IMR-90 (cell line): ENCODE measurements around the gene FXYD1. TPM values are rescaled to one million over a fixed set of nuclear protein-coding genes. Genes with fewer than 3 reads are reported as not detected.

Source experiments
- ATAC-seq: fragments of 200-7000 bp; cut with Tn5 transposase; 2 replicates; pipeline ENCODE4 v1.9.1; 2020; ENCODE audit warnings: low read depth, mild to moderate bottlenecking, moderate library complexity
- BruUV-seq: library from RNA; stranded (reverse); fragments of 400-500 nt; replicated peaks from 2 replicates; lab custom pipeline; 2021; lab: Mats Ljungman, UMichigan
- CTCF ChIA-PET: fragments of 300-600 bp; formaldehyde crosslinking; extraction: SDS; loops from one replicate; lab custom pipeline; 2021; ENCODE audit warnings: antibody characterized with exemption; lab: Yijun Ruan, JAX
- POLR2A ChIA-PET: fragments of 300-600 bp; sonication (Branson Sonifier 250); formaldehyde crosslinking; loops from one replicate; lab custom pipeline; 2022; ENCODE audit warnings: antibody characterized with exemption; ENCODE audit not compliant: unreplicated experiment; lab: Charles Lee
- DNase-seq: peaks from one replicate; pipeline ENCODE4 v3.0.0; 2013
- H2AFZ ChIP-seq: replicated peaks from 2 replicates; pipeline ENCODE3; 2013; ENCODE audit warnings: low read length, mild to moderate bottlenecking; ENCODE audit not compliant: poor library complexity
- H2AK5ac ChIP-seq: 2 replicates; pipeline ENCODE4 v1.6.1; 2013; ENCODE audit warnings: low read depth, low read length, inconsistent platforms
- H2AK9ac ChIP-seq: replicated peaks from 2 replicates; pipeline ENCODE3; 2013; ENCODE audit warnings: mild to moderate bottlenecking, low read depth, low read length, moderate library complexity; ENCODE audit not compliant: poor library complexity
- H2BK120ac ChIP-seq: 2 replicates; pipeline ENCODE4 v1.6.1; 2013; ENCODE audit warnings: low read depth, low read length, inconsistent platforms
- H2BK15ac ChIP-seq: 3 replicates; pipeline ENCODE4 v1.6.1; 2013; ENCODE audit warnings: low read depth, low read length, inconsistent platforms
- H2BK20ac ChIP-seq: 2 replicates; pipeline ENCODE4 v1.6.1; 2013; ENCODE audit warnings: low read depth, mild to moderate bottlenecking, inconsistent platforms, low read length, moderate library complexity
- H2BK5ac ChIP-seq: 2 replicates; pipeline ENCODE4 v1.6.1; 2013; ENCODE audit warnings: mild to moderate bottlenecking, low read depth, low read length, inconsistent platforms; ENCODE audit not compliant: poor library complexity, severe bottlenecking
- H3K14ac ChIP-seq: replicated peaks from 2 replicates; pipeline ENCODE4 v1.6.1; 2013; ENCODE audit warnings: low read depth, low read length, inconsistent platforms
- H3K18ac ChIP-seq: 2 replicates; pipeline ENCODE4 v1.6.1; 2013; ENCODE audit warnings: low read depth, low read length, control low read depth
- H3K23ac ChIP-seq: 2 replicates; pipeline ENCODE4 v1.6.1; 2013; ENCODE audit warnings: low read depth, low read length, inconsistent platforms
- H3K27ac ChIP-seq: 2 replicates; pipeline ENCODE4 v1.5.1; 2013; ENCODE audit warnings: mild to moderate bottlenecking, control low read depth, low read length; ENCODE audit not compliant: insufficient read depth
- H3K27me3 ChIP-seq: 2 replicates; pipeline ENCODE4 v1.6.1; 2013; ENCODE audit warnings: low read length; ENCODE audit not compliant: control insufficient read depth, insufficient read depth
- H3K36me3 ChIP-seq: 2 replicates; pipeline ENCODE4 v1.6.1; 2013; ENCODE audit warnings: low read length, mixed read lengths; ENCODE audit not compliant: control insufficient read depth, insufficient read depth
- H3K4ac ChIP-seq: 2 replicates; pipeline ENCODE4 v1.6.1; 2013; ENCODE audit warnings: low read depth, low read length, inconsistent platforms
- H3K4me1 ChIP-seq: 2 replicates; pipeline ENCODE4 v1.6.1; 2013; ENCODE audit warnings: low read length, mixed read lengths; ENCODE audit not compliant: control insufficient read depth, insufficient read depth
- H3K4me2 ChIP-seq: 2 replicates; pipeline ENCODE4 v1.6.1; 2013; ENCODE audit warnings: low read depth, mild to moderate bottlenecking, control low read depth, low read length, moderate library complexity
- H3K4me3 ChIP-seq: 2 replicates; pipeline ENCODE4 v1.5.1; 2013; ENCODE audit warnings: low read depth, mild to moderate bottlenecking, control low read depth, low read length, moderate library complexity; ENCODE audit not compliant: insufficient read depth
- H3K56ac ChIP-seq: 2 replicates; pipeline ENCODE4 v1.6.1; 2013; ENCODE audit warnings: low read length, inconsistent platforms; ENCODE audit not compliant: insufficient read depth; ENCODE audit errors: extremely low read depth
- H3K79me1 ChIP-seq, 2 experiments: 2 replicates each; pipeline ENCODE4 v1.6.1; 2013; ENCODE audit warnings: low read length in 2 of 2, inconsistent platforms in 1 of 2, low read depth in 1 of 2
- H3K9ac ChIP-seq: 2 replicates; pipeline ENCODE4 v1.6.1; 2013; ENCODE audit warnings: low read depth, low read length, control low read depth
- H3K9me1 ChIP-seq: 2 replicates; pipeline ENCODE4 v1.6.1; 2013; ENCODE audit warnings: low read length, inconsistent platforms; ENCODE audit not compliant: insufficient read depth
- H3K9me3 ChIP-seq: 2 replicates; pipeline ENCODE4 v1.6.1; 2013; ENCODE audit warnings: low read length; ENCODE audit not compliant: control insufficient read depth, insufficient read depth
- H4K20me1 ChIP-seq: 2 replicates; pipeline ENCODE4 v1.6.1; 2013; ENCODE audit warnings: low read length, inconsistent platforms; ENCODE audit not compliant: insufficient read depth
- H4K5ac ChIP-seq: 2 replicates; pipeline ENCODE4 v1.6.1; 2013; ENCODE audit warnings: mild to moderate bottlenecking, low read depth, low read length, control low read depth
- H4K8ac ChIP-seq, 2 experiments: 2 replicates each; pipeline ENCODE4 v1.6.1; 2013; ENCODE audit warnings: low read depth in 2 of 2, low read length in 2 of 2, control low read depth in 1 of 2, inconsistent platforms in 1 of 2
- H4K91ac ChIP-seq: 2 replicates; pipeline ENCODE4 v1.6.1; 2013; ENCODE audit warnings: low read depth, low read length, inconsistent platforms; ENCODE audit not compliant: insufficient read depth
- BHLHE40 ChIP-seq: fragments of 150-350 bp; IDR thresholded peaks from 2 replicates; pipeline ENCODE4 v1.6.1; 2016; ENCODE audit warnings: mild to moderate bottlenecking, low read depth, low read length
- CEBPB ChIP-seq: IDR thresholded peaks from 2 replicates; pipeline ENCODE4 v1.6.1; 2012; ENCODE audit warnings: low read depth, low read length, improper control_type of control experiment
- CTCF ChIP-seq: conservative IDR thresholded peaks from 2 replicates; pipeline ENCODE4 v1.5.1; 2012; ENCODE audit warnings: mild to moderate bottlenecking, low read depth, low read length, improper control_type of control experiment
- ELK1 ChIP-seq: fragments of 150-350 bp; IDR thresholded peaks from 2 replicates; pipeline ENCODE4 v1.6.1; 2016; ENCODE audit warnings: low read depth, mild to moderate bottlenecking, low read length, moderate library complexity, borderline replicate concordance
- FOS ChIP-seq: fragments of 150-350 bp; IDR thresholded peaks from 2 replicates; pipeline ENCODE4 v1.6.1; 2016; ENCODE audit warnings: low read depth, low read length
- MAFK ChIP-seq: IDR thresholded peaks from 2 replicates; pipeline ENCODE4 v1.6.1; 2012; ENCODE audit warnings: low read depth, low read length, improper control_type of control experiment
- NFE2L2 ChIP-seq: fragments of 150-350 bp; IDR thresholded peaks from 2 replicates; pipeline ENCODE4 v1.6.1; 2016; ENCODE audit warnings: low read depth, mild to moderate bottlenecking, low read length
- RFX5 ChIP-seq: IDR thresholded peaks from 2 replicates; pipeline ENCODE4 v1.8.0; 2012; ENCODE audit warnings: low read depth, mild to moderate bottlenecking, low read length, moderate library complexity
- SMC3 ChIP-seq: fragments of 150-350 bp; IDR thresholded peaks from 2 replicates; pipeline ENCODE4 v1.6.1; 2016; ENCODE audit warnings: low read depth, mild to moderate bottlenecking, antibody characterized with exemption, low read length, moderate library complexity
- WGBS, 2 experiments: methylation state at CpG; one replicate each; pipeline versions ENCODE4 v1.1.5 to v1.1.7; 2013; ENCODE audit warnings: missing lambda C conversion rate in 2 of 2; ENCODE audit not compliant: insufficient read length in 1 of 2; ENCODE audit errors: extremely low coverage in 2 of 2; 5-methylcytosine and 5-hydroxymethylcytosine counted together
- dilution Hi-C: fragments of 300-500 bp; cut with HindIII; formaldehyde crosslinking; loops from one replicate; pipeline ENCODE4 v1.14.3; 2018; ENCODE audit warnings: low sequenced_read_pairs; ENCODE audit not compliant: unreplicated experiment
- in situ Hi-C: fragments of 300-500 bp; cut with MboI; formaldehyde crosslinking; loops from 3 replicates; pipeline ENCODE4 v1.14.3; 2019; ENCODE audit warnings: low sequenced_read_pairs, inconsistent platforms, mixed read lengths
- intact Hi-C: fragments of 100-400 bp; cut with micrococcal nuclease; formaldehyde crosslinking; loops from 2 replicates; pipeline ENCODE4 v1.10.0; 2022
- polyA plus RNA-seq, 3 experiments: library from polyadenylated mRNA; depleted of rRNA; stranded (reverse); fragments of >200 nt; gene quantifications; 2 replicates each; pipeline ENCODE4 v1.2.3, GENCODE V29; 2012; ENCODE audit warnings: low replicate concordance in 1 of 3
- total RNA-seq: library from RNA; depleted of rRNA; stranded (reverse); fragments of >200 nt; gene quantifications from 2 replicates; pipeline ENCODE4 v1.2.3, GENCODE V29; 2012
- TF ChIP-seq, protein P1 (sequence below): fragments of 150-350 bp; IDR thresholded peaks from 2 replicates; pipeline ENCODE4 v1.6.1; 2017; ENCODE audit warnings: mild to moderate bottlenecking, antibody characterized with exemption, low read length, low read depth

The FXYD1 gene
- total and polyA plus RNA-seq, 2 of the 4 experiments (the other 2 are of a cell fraction), result 0.18 to 3.9 TPM

GRCh38 chr19:35159606-35160005 lies 21.0 kb downstream of the FXYD1 start:
- no peak overlapping the region for H4K5ac ChIP-seq
- intact Hi-C loops, result no loop called here
- no peak overlapping the region for H3K4me3 ChIP-seq
- no peak overlapping the region for H3K27ac ChIP-seq
- ATAC-seq, result no peak
- H4K20me1 ChIP-seq, result 0 out of 2 replicates have a peak, but pooled peaks cover 2% of the 10 kb centered on the region
- H3K36me3 ChIP-seq, result peaks cover 52% of the 10 kb centered on the region
- no peak overlapping the region for H3K4me2 ChIP-seq
- H3K4me1 ChIP-seq, result peaks cover 5% of the 10 kb centered on the region
- H3K4ac ChIP-seq, result no peak overlapping the region
- no peak overlapping the region for H3K18ac ChIP-seq
- ChIA-PET CTCF (no interaction called here), POLR2A (no interaction called here)
- H3K9ac ChIP-seq, result no peak overlapping the region
- H4K8ac ChIP-seq, result no peak overlapping the region
- H3K23ac ChIP-seq, result no peak overlapping the region
- no peak overlapping the region for H3K56ac ChIP-seq
- in situ Hi-C loops, result no loop called here
- peaks cover 11 to 40% of the 10 kb centered on the region in 2 experiments; a peak in 3 of 4 replicates for H3K79me1 ChIP-seq
- H3K27me3 ChIP-seq, result no peaks in the 10 kb centered on the region
- TF ChIP-seq CEBPB, result no peak
- no peak for TF ChIP-seq RFX5
- TF ChIP-seq CTCF, result no peak
- no peak for TF ChIP-seq FOS
- no peak for TF ChIP-seq ELK1
- TF ChIP-seq BHLHE40, result no peak
- no peak for TF ChIP-seq MAFK
- TF ChIP-seq, protein P1, sequence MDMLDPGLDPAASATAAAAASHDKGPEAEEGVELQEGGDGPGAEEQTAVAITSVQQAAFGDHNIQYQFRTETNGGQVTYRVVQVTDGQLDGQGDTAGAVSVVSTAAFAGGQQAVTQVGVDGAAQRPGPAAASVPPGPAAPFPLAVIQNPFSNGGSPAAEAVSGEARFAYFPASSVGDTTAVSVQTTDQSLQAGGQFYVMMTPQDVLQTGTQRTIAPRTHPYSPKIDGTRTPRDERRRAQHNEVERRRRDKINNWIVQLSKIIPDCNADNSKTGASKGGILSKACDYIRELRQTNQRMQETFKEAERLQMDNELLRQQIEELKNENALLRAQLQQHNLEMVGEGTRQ, result no peak
- no peak for TF ChIP-seq NFE2L2
- no peak for TF ChIP-seq SMC3
- H2AK9ac ChIP-seq, result no peak overlapping the region
- H2BK5ac ChIP-seq, result no peak overlapping the region
- no peak overlapping the region for H2BK20ac ChIP-seq
- BruUV-seq, result no TSS peak
- no peak overlapping the region for H2AK5ac ChIP-seq
- H2AFZ ChIP-seq, result no peak overlapping the region
- peaks cover 8% of the 10 kb centered on the region; the same call in 1 of the 2 replicates for H3K9me1 ChIP-seq
- dilution Hi-C loops, result no loop called here
- H4K91ac ChIP-seq, result no peak overlapping the region
- DNase-seq, result no peak
- no peak overlapping the region for H3K14ac ChIP-seq
- H2BK120ac ChIP-seq, result no peak overlapping the region
- no peak overlapping the region for H2BK15ac ChIP-seq
- 80% methylated on average over 1 of the region's 8 CpGs; no CpG with 5 or more reads in 1 of the 2 experiments for WGBS, 2 experiments
- peaks cover 19% of the 10 kb centered on the region for H3K9me3 ChIP-seq
